NT2/D1 (cell line): Measurements from ENCODE around the gene ZMPSTE24.

Source experiments
- DNase-seq: peaks from one replicate; pipeline ENCODE4 v3.0.0-alpha.2; 2011; ENCODE audit warnings: low read depth, low spot score
- H3K27me3 ChIP-seq: 2 replicates; pipeline ENCODE4 v1.6.0; 2011; ENCODE audit warnings: mild to moderate bottlenecking; ENCODE audit not compliant: insufficient read length, insufficient read depth
- H3K36me3 ChIP-seq: 2 replicates; pipeline ENCODE4 v1.6.1; 2011; ENCODE audit warnings: mild to moderate bottlenecking, low read length, mixed read lengths; ENCODE audit not compliant: insufficient read depth, insufficient read length
- H3K4me1 ChIP-seq: 2 replicates; pipeline ENCODE4 v1.5.1; 2011; ENCODE audit not compliant: insufficient read depth, insufficient read length
- H3K4me3 ChIP-seq: 2 replicates; pipeline ENCODE4 v1.5.1; 2011; ENCODE audit warnings: low read depth; ENCODE audit not compliant: insufficient read length
- H3K9ac ChIP-seq: 2 replicates; pipeline ENCODE4 v1.6.0; 2011; ENCODE audit warnings: low read depth; ENCODE audit not compliant: insufficient read length
- H3K9me3 ChIP-seq: 2 replicates; pipeline ENCODE4 v1.5.1; 2011; ENCODE audit warnings: mild to moderate bottlenecking, low read length; ENCODE audit not compliant: insufficient read depth
- SUZ12 ChIP-seq: IDR thresholded peaks from 2 replicates; pipeline ENCODE4 v1.6.1; 2011; ENCODE audit not compliant: insufficient read length, insufficient read depth; ENCODE audit errors: extremely low read depth
- YY1 ChIP-seq: IDR thresholded peaks from 2 replicates; pipeline ENCODE4 v1.6.1; 2011; ENCODE audit not compliant: insufficient read length, insufficient read depth
- ZNF274 ChIP-seq: IDR thresholded peaks from 2 replicates; pipeline ENCODE4 v1.6.1; 2011; ENCODE audit warnings: mild to moderate bottlenecking, low read depth, low read length

Gene ZMPSTE24

GRCh38 chr1:40305871-40306270, 47.8 kb downstream of the ZMPSTE24 start:
- TF ChIP-seq SUZ12 (no peak), YY1 (no peak), ZNF274 (no peak)
- Histone ChIP-seq H3K4me1 (peaks cover 5% of the 10 kb centered on the region), H3K9ac (peak overlapping the region; percentile 27), H3K9me3 (no peaks in the 10 kb centered on the region), H3K4me3 (no peak overlapping the region), H3K36me3 (peaks cover 46% of the 10 kb centered on the region), H3K27me3 (no peaks in the 10 kb centered on the region)
- DNase-seq: no peak

GRCh38 chr1:40306296-40306695, 48.3 kb downstream of the ZMPSTE24 start:
- Histone ChIP-seq H3K36me3 (peaks cover 43% of the 10 kb centered on the region), H3K27me3 (no peaks in the 10 kb centered on the region), H3K9ac (no peak overlapping the region), H3K4me1 (peaks cover 5% of the 10 kb centered on the region), H3K4me3 (no peak overlapping the region), H3K9me3 (no peaks in the 10 kb centered on the region)
- no peak for DNase-seq
- no peak for TF ChIP-seq ZNF274
- no peak for TF ChIP-seq SUZ12
- TF ChIP-seq YY1: no peak

DNA sequence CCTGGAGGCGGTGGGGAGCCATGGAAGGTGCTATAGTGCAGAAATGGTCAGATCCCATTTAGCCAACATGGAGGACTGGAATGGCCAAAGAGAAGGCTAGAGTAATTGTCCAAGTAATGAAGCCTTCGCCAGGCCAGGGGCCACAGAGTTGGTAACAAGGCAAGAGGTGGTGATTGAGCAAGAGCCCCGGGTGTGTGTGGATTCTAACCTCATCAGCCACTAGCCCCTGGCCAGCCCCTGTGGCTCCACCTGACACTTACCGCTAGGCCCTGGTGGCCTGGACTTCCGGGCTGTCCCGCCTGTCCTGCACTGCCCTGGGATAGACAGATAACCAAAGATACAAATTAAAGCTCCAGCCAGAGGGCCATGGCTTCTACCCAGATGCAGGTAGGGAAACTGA, 49.1 kb downstream of the ZMPSTE24 start:
- H3K9me3 ChIP-seq: no peaks in the 10 kb centered on the region
- DNase-seq: no peak
- peaks cover 45% of the 10 kb centered on the region for H3K36me3 ChIP-seq
- no peak overlapping the region for H3K4me3 ChIP-seq
- no peak overlapping the region for H3K9ac ChIP-seq
- TF ChIP-seq SUZ12: no peak
- no peak for TF ChIP-seq YY1
- no peak for TF ChIP-seq ZNF274
- H3K27me3 ChIP-seq: no peaks in the 10 kb centered on the region
- H3K4me1 ChIP-seq: peaks cover 5% of the 10 kb centered on the region

- H3K36me3 ChIP-seq: peaks cover 42% of the 10 kb centered on the region
Observed at GRCh38 chr1:40308036-40308727, 50.1 kb downstream of the ZMPSTE24 start.

DNA sequence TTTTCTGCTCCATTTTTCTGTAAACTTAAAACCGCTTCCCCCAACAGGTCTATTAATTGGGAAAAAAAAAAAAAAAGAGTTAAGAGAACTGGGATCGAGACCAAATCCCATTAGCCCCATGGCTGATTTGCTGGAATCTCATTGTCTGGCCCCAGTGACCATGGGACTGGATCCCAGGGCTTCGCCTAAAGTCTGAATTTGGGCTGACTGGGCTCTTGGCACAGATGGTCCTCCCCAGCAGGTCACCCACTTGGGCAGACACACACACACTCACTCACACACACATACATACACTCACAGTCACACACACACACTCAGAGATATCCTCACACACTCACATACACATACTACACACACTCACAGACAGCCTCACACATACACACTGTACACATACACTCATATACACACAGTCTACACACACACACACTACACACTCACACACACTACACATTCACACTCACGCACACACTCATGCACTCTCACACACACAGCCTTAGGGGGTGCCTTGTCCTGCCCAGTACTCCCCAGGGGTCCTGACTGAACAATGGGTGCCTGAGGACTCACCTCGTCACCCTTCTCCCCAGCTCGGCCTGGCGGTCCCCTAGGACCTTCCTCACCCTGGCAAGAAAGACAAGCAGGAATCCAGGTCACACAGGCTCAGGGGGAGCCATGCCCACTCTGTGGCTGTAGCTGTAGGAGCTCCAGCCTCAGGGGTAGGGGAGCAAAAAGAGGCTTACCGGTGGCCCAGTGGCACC, 51.5 kb downstream of the ZMPSTE24 start:
- no peak for TF ChIP-seq YY1
- TF ChIP-seq SUZ12: no peak
- no peak for TF ChIP-seq ZNF274
- DNase-seq: no peak
- Histone ChIP-seq H3K9ac (no peak overlapping the region), H3K27me3 (peaks cover 5% of the 10 kb centered on the region), H3K9me3 (no peaks in the 10 kb centered on the region), H3K4me1 (peaks cover 19% of the 10 kb centered on the region), H3K36me3 (peaks cover 37% of the 10 kb centered on the region), H3K4me3 (no peak overlapping the region)

More at GRCh38 chr1:40308036-40308727, 50.1 kb downstream of the ZMPSTE24 start:
- Histone ChIP-seq H3K9me3 (no peaks in the 10 kb centered on the region), H3K4me1 (peaks cover 7% of the 10 kb centered on the region), H3K9ac (no peak overlapping the region), H3K4me3 (no peak overlapping the region), H3K27me3 (no peaks in the 10 kb centered on the region)
- no peak for TF ChIP-seq YY1
- TF ChIP-seq ZNF274: no peak
- TF ChIP-seq SUZ12: no peak
- DNase-seq: no peak

GRCh38 chr1:40310129-40310461, 52.1 kb downstream of the ZMPSTE24 start:
- Histone ChIP-seq H3K4me1 (peaks cover 21% of the 10 kb centered on the region), H3K27me3 (peaks cover 5% of the 10 kb centered on the region), H3K36me3 (peaks cover 37% of the 10 kb centered on the region), H3K4me3 (no peak overlapping the region), H3K9me3 (no peaks in the 10 kb centered on the region), H3K9ac (no peak overlapping the region)
- TF ChIP-seq SUZ12: no peak
- TF ChIP-seq ZNF274: no peak
- no peak for DNase-seq

- Histone ChIP-seq H3K36me3 (peaks cover 35% of the 10 kb centered on the region), H3K4me1 (peaks cover 16% of the 10 kb centered on the region), H3K4me3 (no peak overlapping the region), H3K9me3 (no peaks in the 10 kb centered on the region), H3K9ac (no peak overlapping the region), H3K27me3 (peaks cover 10% of the 10 kb centered on the region)
- DNase-seq: no peak
- TF ChIP-seq SUZ12: no peak
- no peak for TF ChIP-seq YY1
- no peak for TF ChIP-seq ZNF274
Observed at GRCh38 chr1:40310983-40311642, 53.1 kb downstream of the ZMPSTE24 start.
